Activated CD4-positive, alpha-beta T cell treated with anti-CD3 and anti-CD28 coated beads for 4 hours (primary cell): Measurements from ENCODE around the gene TIGD3.
A peak's percentile ranks its signal among the peaks of the same experiment; 100 is the strongest.
"Not testable (repeated sequence)": the region's sequence is repeated elsewhere in the genome, so short reads cannot be mapped to it uniquely, and the experiment has no call there.

ENCODE experiments used
- DNase-seq, 2 donors: peaks; one replicate each; pipeline ENCODE4 v3.0.0-alpha.2; 2020

TIGD3 gene

DNA sequence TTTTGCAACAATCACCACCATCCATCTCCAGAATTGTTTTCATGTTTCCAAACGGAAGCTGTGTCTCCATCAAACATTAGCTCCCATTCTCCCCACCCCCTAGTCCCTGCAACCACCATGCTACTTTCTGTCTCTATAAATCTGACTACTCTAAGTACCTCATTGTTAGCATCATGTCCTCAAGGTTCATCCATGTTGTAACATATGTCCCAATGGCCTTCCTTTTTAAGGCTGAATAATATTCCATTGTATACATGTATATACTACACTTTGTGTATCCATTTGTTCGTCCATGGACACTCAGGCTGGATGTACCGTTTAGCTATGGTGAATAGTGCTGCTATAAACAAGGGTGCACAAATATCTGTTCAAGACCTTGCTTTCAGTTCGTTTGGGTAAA is 29.1 kb upstream of the TIGD3 start:
- DNase-seq, result no peak

DNA sequence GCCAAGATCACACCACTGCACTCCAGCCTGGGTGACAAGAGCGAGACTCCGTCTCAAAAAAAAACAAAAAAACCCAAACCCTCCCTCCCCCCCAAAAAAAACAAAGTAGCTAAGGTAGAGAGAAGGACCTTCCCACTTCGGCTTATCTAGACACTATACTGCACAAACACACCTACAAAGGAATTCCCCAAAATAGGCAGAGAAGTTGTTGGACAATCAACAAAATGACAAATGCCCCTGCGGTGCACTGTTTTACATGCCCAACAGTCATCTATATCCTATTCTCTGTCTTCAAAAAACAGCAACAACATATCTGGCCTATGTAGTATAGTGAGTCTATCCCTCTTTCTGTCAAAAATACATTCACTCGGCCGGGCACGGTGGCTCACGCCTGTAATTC is 27.5 kb upstream of the TIGD3 start:
- DNase-seq, result no peak

DNA sequence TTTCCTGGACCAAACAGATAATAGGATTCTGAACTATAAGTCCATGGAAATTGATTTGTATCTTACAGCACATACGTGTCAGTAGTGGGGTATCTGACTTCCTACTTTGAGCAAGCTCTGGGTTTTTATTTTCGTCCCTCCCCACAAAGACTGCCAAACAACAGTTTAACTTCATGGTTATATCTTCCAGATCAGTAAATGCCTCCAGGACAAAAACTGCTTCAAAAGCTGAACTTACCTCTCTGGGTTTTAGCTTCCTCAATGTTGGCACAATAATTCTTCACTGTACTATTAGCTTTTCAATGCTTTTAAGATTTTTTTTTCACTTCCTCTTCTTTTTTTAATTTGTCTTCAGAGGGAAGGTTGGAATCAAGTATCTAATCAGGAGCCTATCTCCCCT is 25.1 kb upstream of the TIGD3 start:
- no peak for DNase-seq

GRCh38 chr11:65329944-65330403 is 24.6 kb upstream of the TIGD3 start:
- DNase-seq, result peak; percentile 85 to 90

GRCh38 chr11:65330544-65330943 is 24.0 kb upstream of the TIGD3 start:
- no peak for DNase-seq

DNA sequence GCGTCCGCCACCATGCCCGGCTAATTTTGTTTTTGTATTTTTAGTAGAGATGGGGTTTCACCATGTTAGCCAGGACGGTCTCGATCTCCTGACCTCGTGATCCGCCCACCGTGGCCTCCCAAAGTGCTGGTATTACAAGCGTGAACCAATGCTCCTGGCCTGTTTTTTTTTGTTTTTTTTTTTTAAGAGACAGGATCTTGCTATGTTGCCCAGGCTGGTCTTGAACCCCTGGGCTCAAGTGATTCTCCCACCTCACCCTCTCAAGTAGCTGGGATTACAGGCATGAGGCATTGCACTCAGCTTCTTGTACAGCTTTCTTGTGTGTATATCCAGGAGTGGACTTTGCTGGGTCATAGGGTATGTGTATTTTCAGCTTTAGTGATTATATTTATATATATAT is 22.0 kb upstream of the TIGD3 start:
- DNase-seq, result not testable (repeated sequence)

- DNase-seq, result no peak
Measured at GRCh38 chr11:65334696-65335295, 19.8 kb upstream of the TIGD3 start.

DNA sequence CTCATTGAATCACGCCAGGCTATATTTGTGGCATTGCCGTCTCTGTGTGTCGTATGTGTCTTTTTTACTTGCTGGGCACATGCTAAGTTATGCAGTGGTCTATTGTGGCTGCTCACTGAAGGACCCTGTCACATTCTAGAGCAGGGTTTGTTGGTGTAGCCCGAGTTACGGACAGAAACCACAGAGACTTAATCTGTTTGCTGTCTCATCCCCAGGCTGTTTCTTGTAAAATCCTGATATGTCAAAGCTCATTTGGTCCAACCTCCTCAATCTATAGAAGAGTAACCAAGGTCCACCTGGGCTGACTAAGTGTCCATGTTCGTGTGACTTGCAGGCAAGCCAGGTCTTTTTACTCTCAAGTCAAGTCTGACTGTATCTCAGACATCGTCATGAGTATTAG is 15.9 kb upstream of the TIGD3 start:
- DNase-seq, result no peak

GRCh38 chr11:65340226-65340625 is 14.3 kb upstream of the TIGD3 start:
- DNase-seq, result no peak

DNA sequence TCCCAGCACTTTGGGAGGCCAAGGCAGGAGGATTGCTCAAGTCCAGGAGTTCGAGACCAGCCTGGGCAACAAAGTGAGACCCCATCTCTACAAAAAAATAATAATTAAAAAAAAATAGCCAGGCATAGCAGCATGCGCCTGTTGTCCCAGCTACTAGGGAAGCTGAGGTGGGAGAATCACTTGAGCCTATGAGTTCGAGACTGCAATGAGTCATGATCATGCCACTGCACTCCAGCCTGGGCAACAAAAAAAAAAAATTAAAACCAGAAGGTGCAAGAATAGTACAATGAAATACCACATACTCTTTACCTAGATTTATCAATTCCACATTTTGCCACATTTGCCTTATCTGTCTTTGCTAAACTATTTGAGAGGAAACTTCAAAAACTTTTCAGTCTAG is 12.7 kb upstream of the TIGD3 start:
- no peak for DNase-seq

DNA sequence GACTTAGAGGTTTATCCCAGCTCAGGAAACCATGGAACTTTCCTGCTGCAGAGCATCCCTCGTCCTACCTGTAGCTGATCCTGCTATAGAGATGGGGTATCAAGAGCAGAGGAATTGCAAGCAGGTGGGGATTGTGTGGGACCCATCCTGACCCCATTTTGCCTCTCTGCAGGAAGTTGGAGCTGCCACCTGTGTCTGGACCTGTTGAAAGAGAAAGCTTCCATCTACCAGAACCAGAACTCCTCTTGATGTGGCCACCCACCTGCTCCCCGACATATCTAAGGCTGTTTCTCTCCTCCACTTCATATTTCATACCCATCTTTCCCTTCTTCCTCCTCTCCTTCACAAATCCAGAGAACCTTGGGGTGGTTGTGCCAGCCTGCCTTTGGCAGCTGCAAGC is 3.0 kb upstream of the TIGD3 start:
- no peak for DNase-seq

DNA sequence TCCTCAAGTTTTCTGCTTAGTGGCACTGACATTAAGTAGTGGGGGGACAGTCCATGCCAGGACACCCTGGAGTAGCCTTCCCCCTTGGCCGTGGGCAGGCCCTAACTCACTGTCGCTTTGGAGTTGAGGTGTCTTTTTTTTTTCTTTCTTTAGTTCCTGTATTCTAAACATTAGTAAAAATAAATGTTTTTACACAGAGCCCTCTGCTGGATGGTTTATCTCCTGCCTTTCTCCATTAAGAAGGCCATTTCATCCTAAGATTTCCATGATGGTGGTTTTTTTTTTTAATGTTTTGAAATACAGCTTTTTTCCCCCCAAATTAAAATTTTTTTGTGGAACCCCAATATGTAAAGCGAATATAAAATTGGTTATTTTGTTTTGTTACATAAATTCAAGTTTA is 1.8 kb upstream of the TIGD3 start:
- DNase-seq, result no peak

DNA sequence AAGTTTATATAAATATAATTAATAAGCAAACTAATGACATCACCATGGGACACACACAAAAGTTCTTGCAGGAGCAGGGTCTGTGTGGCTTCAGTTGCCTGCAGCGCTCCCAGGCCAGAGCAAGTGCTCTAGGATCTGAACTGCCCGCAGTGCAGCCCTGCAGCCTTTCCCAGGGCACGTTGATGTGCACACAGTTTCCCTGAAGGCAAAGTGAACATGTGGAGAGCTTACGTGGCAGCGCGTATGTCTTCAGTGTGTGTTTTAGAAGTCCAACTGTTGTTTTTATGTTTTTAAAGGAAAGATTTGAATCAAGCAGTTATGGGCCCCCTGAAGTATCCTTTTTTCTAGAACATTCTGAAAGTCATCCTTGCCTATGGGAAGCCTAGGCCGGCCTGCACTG is 1.2 kb upstream of the TIGD3 start:
- DNase-seq, result no peak

GRCh38 chr11:65353900-65354264 is 669 bp upstream of the TIGD3 start:
- no peak for DNase-seq

- peak; percentile 65 to 69 for DNase-seq
Measured at GRCh38 chr11:65355013-65355775, 643 bp downstream of the TIGD3 start.

DNA sequence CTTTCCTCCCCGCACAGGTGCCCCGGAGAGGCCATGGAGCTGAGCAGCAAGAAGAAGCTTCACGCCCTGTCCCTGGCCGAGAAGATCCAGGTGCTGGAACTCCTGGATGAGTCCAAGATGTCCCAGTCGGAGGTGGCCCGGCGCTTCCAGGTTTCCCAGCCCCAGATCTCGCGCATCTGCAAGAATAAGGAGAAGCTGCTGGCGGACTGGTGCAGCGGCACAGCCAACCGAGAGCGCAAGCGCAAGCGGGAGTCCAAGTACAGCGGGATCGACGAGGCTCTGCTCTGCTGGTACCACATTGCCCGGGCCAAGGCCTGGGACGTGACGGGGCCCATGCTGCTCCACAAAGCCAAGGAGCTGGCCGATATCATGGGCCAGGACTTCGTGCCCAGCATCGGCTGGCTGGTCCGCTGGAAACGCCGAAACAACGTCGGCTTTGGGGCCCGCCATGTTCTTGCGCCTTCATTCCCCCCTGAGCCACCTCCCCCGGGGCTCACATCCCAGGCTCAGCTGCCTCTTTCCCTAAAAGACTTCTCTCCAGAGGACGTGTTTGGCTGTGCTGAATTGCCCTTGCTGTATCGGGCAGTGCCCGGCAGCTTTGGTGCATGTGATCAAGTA is 1.3 kb downstream of the TIGD3 start:
- no peak for DNase-seq

DNA sequence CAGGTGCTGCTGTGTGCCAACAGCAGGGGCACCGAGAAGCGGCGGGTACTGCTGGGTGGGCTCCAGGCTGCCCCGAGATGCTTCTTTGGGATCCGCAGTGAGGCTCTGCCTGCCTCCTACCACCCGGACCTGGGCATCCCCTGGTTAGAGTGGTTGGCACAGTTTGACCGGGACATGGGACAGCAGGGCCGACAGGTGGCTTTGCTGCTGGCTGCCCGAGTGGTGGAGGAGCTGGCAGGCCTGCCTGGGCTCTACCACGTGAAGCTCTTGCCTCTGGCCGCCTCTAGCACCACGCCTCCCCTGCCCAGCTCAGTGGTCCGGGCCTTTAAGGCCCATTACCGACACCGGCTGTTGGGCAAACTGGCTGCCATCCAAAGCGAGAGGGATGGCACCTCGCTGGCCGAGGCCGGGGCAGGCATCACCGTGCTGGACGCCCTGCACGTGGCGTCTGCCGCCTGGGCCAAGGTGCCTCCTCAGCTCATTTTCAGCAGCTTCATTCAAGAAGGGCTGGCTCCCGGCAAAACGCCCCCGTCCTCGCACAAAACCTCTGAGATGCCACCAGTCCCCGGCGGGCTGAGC is 1.9 kb downstream of the TIGD3 start:
- DNase-seq, result no peak

DNA sequence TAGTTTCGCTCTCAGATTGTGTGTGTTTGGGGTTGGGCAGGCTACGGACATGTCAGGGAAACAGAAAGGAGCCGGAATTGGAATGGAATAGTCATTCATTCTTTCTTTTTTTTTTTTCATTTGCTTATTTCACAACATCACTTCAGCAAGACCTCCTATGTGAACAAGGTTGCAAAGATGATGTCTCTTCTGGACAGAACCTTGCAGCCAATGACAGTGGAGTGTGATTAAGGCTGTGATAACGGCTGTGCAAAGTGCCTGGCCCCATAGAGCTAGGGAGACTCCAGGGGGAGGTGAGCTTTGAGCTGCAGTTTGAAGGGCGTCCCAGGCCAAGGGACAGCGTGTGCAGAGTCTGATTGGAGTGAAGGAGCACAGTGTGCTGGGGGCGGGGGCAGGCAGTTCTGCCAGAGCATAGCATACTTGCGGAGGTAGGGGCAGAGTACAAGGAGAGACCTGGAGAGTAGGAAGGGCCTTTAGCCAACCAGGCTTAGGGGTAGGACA is 3.4 kb downstream of the TIGD3 start:
- no peak for DNase-seq

DNA sequence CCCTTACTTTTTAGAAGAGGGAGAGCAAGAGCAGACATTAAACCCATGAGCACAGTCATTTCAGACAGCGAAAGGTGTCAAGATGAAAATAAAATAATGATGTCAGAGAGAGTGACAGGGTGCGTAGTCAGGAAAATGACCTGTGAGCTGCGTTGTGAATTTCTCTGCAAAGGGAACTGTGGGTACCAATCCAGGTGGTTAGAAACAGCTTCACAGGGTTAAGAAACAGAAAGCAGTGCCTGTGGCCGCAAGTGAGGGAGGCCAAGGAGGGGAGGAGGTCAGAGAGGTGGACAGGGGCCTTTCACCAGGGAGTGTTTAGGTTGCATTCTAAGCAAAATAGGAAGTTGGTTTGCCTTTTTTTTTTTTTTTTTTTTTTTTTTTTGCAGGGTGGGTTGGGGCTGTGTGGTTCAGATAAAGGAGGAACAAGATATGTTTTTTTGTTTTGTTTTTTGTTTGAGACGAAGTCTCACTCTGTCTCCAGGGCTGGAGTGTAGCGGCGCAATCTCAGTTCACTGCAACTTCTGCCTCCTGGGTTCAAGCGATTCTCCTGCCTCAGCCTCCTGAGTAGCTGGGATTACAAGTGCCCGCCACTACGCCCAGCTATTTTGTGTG is 7.9 kb downstream of the TIGD3 start:
- DNase-seq, result no peak

GRCh38 chr11:65362966-65363365 is 8.4 kb downstream of the TIGD3 start:
- no peak for DNase-seq

DNA sequence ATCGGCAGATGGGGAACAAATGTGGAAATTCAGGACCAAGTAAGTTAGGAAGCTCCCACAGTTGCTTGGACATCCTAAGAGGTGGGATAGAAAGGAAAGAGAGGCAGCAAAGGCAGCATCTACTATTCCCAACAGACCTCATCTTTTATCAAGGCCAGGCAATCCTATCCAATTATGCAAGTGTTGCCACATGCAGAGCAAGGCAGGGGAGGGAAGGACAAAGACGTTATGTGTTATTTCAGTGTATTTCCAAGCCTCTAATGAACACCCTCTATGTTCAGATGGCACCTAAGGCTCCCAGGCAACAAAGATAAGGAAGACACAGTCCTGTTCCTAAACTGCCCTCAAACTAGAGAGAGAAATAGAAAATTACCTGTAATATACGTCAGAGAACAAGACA is 9.2 kb downstream of the TIGD3 start:
- DNase-seq, result no peak

DNA sequence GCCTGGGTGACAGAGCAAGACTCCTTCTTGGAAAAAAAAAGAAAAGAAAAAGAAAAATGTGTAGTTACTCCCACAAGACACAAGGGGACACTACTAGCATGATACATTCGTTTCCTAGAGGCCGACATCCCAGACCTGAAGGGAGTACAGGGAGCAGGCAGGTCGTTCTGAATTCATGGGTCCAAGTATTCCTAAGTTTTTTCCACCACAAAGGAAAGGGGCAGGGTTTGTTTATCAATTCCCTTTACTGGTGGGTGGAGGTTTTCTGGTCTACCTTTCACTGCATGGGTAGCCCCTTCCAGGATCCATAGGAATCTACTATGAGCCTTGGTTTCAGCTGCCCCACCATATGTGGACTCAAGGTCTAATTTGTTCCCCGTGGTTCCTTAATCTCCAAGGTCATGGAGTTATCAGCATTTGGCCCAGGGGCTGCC is 11.8 kb downstream of the TIGD3 start:
- peak in 1 of 2 donors; percentile 31 for DNase-seq

- no peak for DNase-seq
Measured at GRCh38 chr11:65370659-65371049, 16.1 kb downstream of the TIGD3 start.
